HG02981 (cell line): ENCODE data around the gene TMEM215.
"Not testable (repeated sequence)": the region's sequence is repeated elsewhere in the genome, so short reads cannot be mapped to it uniquely, and the experiment has no call there.

Experiments used
- ATAC-seq: cut with Tn5 transposase; IDR thresholded peaks from one replicate; pipeline ENCODE4 v1.9.1; 2021; ENCODE audit warnings: mild to moderate bottlenecking, moderate library complexity; ENCODE audit not compliant: unreplicated experiment

TMEM215 gene

GRCh38 chr9:32783168-32783891 is at the start of gene TMEM215:
Gene TMEM215, plus strand, starts transcription at chr9:32783540. Its CDS starts 644 bp downstream, at chr9:32784184.
- no peak for ATAC-seq

GRCh38 chr9:32735476-32735875 is 47.9 kb upstream of the TMEM215 start:
- no peak for ATAC-seq

- ATAC-seq = no peak
These were observed 46.0 kb upstream of the TMEM215 start for GRCh38 chr9:32737378-32737777.

GRCh38 chr9:32738501-32739172 is 44.7 kb upstream of the TMEM215 start:
- ATAC-seq = no peak

- ATAC-seq = no peak
These were observed 41.6 kb upstream of the TMEM215 start for GRCh38 chr9:32741706-32742105.

GRCh38 chr9:32742296-32742695 is 41.0 kb upstream of the TMEM215 start:
- ATAC-seq = no peak

- ATAC-seq = no peak
These were observed 35.3 kb upstream of the TMEM215 start for GRCh38 chr9:32748013-32748412.

GRCh38 chr9:32755730-32756129 is 27.6 kb upstream of the TMEM215 start:
- ATAC-seq = no peak

- ATAC-seq = no peak
These were observed 19.2 kb upstream of the TMEM215 start for GRCh38 chr9:32764139-32764538.

- no peak for ATAC-seq
These were observed 8.1 kb upstream of the TMEM215 start for GRCh38 chr9:32775283-32775682.

- no peak for ATAC-seq
These were observed 7.1 kb upstream of the TMEM215 start for GRCh38 chr9:32776201-32776600.

GRCh38 chr9:32782476-32783167 is 718 bp upstream of the TMEM215 start:
- ATAC-seq = no peak

- no peak for ATAC-seq
These were observed 4.5 kb downstream of the TMEM215 start for GRCh38 chr9:32787816-32788215.

GRCh38 chr9:32796015-32796414 is 12.7 kb downstream of the TMEM215 start:
- ATAC-seq = not testable (repeated sequence)

GRCh38 chr9:32801530-32801929 is 18.2 kb downstream of the TMEM215 start:
- no peak for ATAC-seq

GRCh38 chr9:32807217-32807616 is 23.9 kb downstream of the TMEM215 start:
- no peak for ATAC-seq

GRCh38 chr9:32811246-32811645 is 27.9 kb downstream of the TMEM215 start:
- no peak for ATAC-seq

- ATAC-seq = no peak
These were observed 37.0 kb downstream of the TMEM215 start for GRCh38 chr9:32820322-32820721.

- no peak for ATAC-seq
These were observed 39.8 kb downstream of the TMEM215 start for GRCh38 chr9:32823101-32823500.

GRCh38 chr9:32823551-32823950 is 40.2 kb downstream of the TMEM215 start:
- no peak for ATAC-seq

- ATAC-seq = no peak
These were observed 41.9 kb downstream of the TMEM215 start for GRCh38 chr9:32825203-32825602.

- ATAC-seq = no peak
These were observed 45.5 kb downstream of the TMEM215 start for GRCh38 chr9:32828861-32829260.
